ENCODE data around the gene SSC4D.
A peak's percentile ranks its signal among the peaks of the same experiment; 100 is the strongest.
"Not testable (repeated sequence)": the region's sequence is repeated elsewhere in the genome, so short reads cannot be mapped to it uniquely, and the experiment has no call there.

DNA sequence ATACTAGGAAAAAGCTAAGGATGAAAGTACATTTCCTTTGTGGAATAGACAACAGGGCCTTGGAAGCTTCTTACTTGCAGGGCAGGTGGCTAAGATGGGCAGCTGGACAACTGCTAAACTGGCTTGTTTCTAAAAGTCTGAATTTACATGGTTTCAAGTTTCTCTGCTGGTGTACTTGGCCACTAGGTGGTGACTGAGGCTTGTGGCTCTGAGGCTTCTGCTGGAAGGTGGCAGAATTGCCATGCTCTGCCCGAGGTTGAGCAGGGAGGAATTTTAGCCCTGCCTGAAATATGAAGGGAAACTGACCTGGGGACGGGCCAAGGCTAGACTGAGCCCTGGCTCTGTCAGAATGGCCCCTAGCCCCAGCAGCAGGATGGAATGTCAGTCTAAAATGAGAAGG, 28.4 kb upstream of the SSC4D start:
- TF ChIP-seq POLR2A (IDR thresholded peaks at IDR 0.05; ENCODE audit: extremely low read depth, insufficient read length): not testable (repeated sequence)
- TF ChIP-seq, protein P1, sequence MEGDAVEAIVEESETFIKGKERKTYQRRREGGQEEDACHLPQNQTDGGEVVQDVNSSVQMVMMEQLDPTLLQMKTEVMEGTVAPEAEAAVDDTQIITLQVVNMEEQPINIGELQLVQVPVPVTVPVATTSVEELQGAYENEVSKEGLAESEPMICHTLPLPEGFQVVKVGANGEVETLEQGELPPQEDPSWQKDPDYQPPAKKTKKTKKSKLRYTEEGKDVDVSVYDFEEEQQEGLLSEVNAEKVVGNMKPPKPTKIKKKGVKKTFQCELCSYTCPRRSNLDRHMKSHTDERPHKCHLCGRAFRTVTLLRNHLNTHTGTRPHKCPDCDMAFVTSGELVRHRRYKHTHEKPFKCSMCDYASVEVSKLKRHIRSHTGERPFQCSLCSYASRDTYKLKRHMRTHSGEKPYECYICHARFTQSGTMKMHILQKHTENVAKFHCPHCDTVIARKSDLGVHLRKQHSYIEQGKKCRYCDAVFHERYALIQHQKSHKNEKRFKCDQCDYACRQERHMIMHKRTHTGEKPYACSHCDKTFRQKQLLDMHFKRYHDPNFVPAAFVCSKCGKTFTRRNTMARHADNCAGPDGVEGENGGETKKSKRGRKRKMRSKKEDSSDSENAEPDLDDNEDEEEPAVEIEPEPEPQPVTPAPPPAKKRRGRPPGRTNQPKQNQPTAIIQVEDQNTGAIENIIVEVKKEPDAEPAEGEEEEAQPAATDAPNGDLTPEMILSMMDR (IDR thresholded peaks at IDR 0.05; ENCODE audit: low read depth, low read length): peak; percentile 69
